SK-N-SH (cell line): ENCODE measurements around the gene LCNL1.

Experiments
- CTCF ChIP-seq: fragments of 200-600 bp; sonication (generic); IDR thresholded peaks from 2 replicates; pipeline ENCODE4 v1.6.1; 2017; ENCODE audit warnings: antibody characterized with exemption, mild to moderate bottlenecking, moderate library complexity
- EZH2phosphoT487 ChIP-seq: fragments of 200-600 bp; sonication (generic); IDR thresholded peaks from 2 replicates; pipeline ENCODE4 v1.6.1; 2017; ENCODE audit warnings: low read depth, mixed run types, mild to moderate bottlenecking, antibody characterized with exemption, moderate library complexity, borderline replicate concordance
- FOSL2 ChIP-seq: IDR thresholded peaks from 2 replicates; pipeline ENCODE4 v1.4.0; 2012; ENCODE audit warnings: low read depth, mild to moderate bottlenecking, moderate library complexity, borderline replicate concordance
- MAX ChIP-seq: IDR thresholded peaks from 2 replicates; pipeline ENCODE4 v1.4.0; 2012; ENCODE audit warnings: low read depth
- POLR2AphosphoS5 ChIP-seq: IDR thresholded peaks from 2 replicates; pipeline ENCODE4 v1.6.1; 2012; ENCODE audit warnings: low read depth, low read length
- RCOR1 ChIP-seq: fragments of 150-350 bp; IDR thresholded peaks from 2 replicates; pipeline ENCODE4 v1.6.1; 2017; ENCODE audit warnings: antibody characterized with exemption, low read length
- TAF1 ChIP-seq: IDR thresholded peaks from 2 replicates; pipeline ENCODE4 v1.6.1; 2012; ENCODE audit warnings: low read depth, mild to moderate bottlenecking, low read length, moderate library complexity, borderline replicate concordance

- TF ChIP-seq CTCF (no peak), MAX (no peak), RCOR1 (no peak), FOSL2 (no peak), EZH2phosphoT487 (no peak), TAF1 (no peak), POLR2AphosphoS5 (no peak)
These were observed 20.6 kb upstream of the LCNL1 start for GRCh38 chr9:136962163-136962562.
